ENCODE data around the gene OLFM4. TPM values are rescaled to one million over a fixed set of nuclear protein-coding genes. Genes with fewer than 3 reads are reported as not detected.
A peak's percentile ranks its signal among the peaks of the same experiment; 100 is the strongest.

The OLFM4 gene
- total and polyA plus RNA-seq, 2 experiments from 2014 or later = not detected

- ATAC-seq (no peak), DNase-seq (ENCODE audit: low spot score) (no peak)
- Histone ChIP-seq H3K36me3 (ENCODE audit: insufficient read depth) (no peaks in the 10 kb centered on the region; the same call in 1 of the 2 replicates), H3K9me2 (ENCODE audit: insufficient read depth) (no peaks in the 10 kb centered on the region), H3K4me1 (ENCODE audit: insufficient read depth) (no peaks in the 10 kb centered on the region), H3K4me3 (no peak overlapping the region), H4K20me1 (replicated peaks; ENCODE audit: insufficient read depth) (no peaks in the 10 kb centered on the region), H3K27ac (ENCODE audit: low read depth) (no peak overlapping the region), H3K4me2 (no peak overlapping the region), H3F3A (replicated peaks; ENCODE audit: low read depth) (no peaks in the 10 kb centered on the region), H3K27me3 (ENCODE audit: insufficient read depth) (no peaks in the 10 kb centered on the region), H3K79me2 (replicated peaks; ENCODE audit: insufficient read depth) (no peaks in the 10 kb centered on the region), H2AFZ (no peak overlapping the region)
- TF ChIP-seq REST (IDR thresholded peaks at IDR 0.05; ENCODE audit: unreplicated experiment) = no peak
- no peak for TF ChIP-seq CTCF (conservative IDR thresholded peaks at IDR 0.05; ENCODE audit: low read depth in 2 of 2)
- TF ChIP-seq POLR2AphosphoS5 (IDR thresholded peaks at IDR 0.05; ENCODE audit: low read depth) = no peak
- TF ChIP-seq EZH2phosphoT487 (IDR thresholded peaks at IDR 0.05; ENCODE audit: unreplicated experiment) = no peak
- TF ChIP-seq JUNB (IDR thresholded peaks at IDR 0.05; ENCODE audit: unreplicated experiment) = no peak
- no peak for TF ChIP-seq STAT1 (IDR thresholded peaks at IDR 0.05; ENCODE audit: unreplicated experiment)
- Mint-ChIP-seq H3K9me3 (no peaks in the 10 kb centered on the region), H3K27ac (no peak overlapping the region), H3K4me1 (peaks cover 12% of the 10 kb centered on the region), H3K4me3 (no peak overlapping the region), H3K36me3 (ENCODE audit: low read depth) (no peaks in the 10 kb centered on the region), H3K27me3 (ENCODE audit: insufficient read depth, low read depth, poor library complexity) (peaks cover 3% of the 10 kb centered on the region)
Observed at GRCh38 chr13:53069800-53070199, 41.2 kb downstream of the OLFM4 start.

- Histone ChIP-seq H3K27me3 (ENCODE audit: insufficient read depth) (no peaks in the 10 kb centered on the region), H3K27ac (ENCODE audit: low read depth) (no peak overlapping the region), H3F3A (replicated peaks; ENCODE audit: low read depth) (no peaks in the 10 kb centered on the region), H3K36me3 (ENCODE audit: insufficient read depth) (no peaks in the 10 kb centered on the region; the same call in 1 of the 2 replicates), H4K20me1 (replicated peaks; ENCODE audit: insufficient read depth) (no peaks in the 10 kb centered on the region), H3K4me2 (no peak overlapping the region), H2AFZ (0 out of 2 replicates have a peak overlapping the region, but pooled peaks have one; percentile 24), H3K4me3 (no peak overlapping the region), H3K79me2 (replicated peaks; ENCODE audit: insufficient read depth) (no peaks in the 10 kb centered on the region), H3K9me2 (ENCODE audit: insufficient read depth) (no peaks in the 10 kb centered on the region), H3K4me1 (ENCODE audit: insufficient read depth) (peaks cover 5% of the 10 kb centered on the region; the same call in 1 of the 2 replicates)
- H3K9me3 Mint-ChIP-seq = peaks cover 6% of the 10 kb centered on the region; the same call in 2 of the 3 replicates
- H3K36me3 Mint-ChIP-seq (ENCODE audit: low read depth) = peaks cover 8% of the 10 kb centered on the region; the same call in 2 of the 3 replicates
- ATAC-seq (no peak), DNase-seq (ENCODE audit: low spot score) (no peak)
- H3K4me1 Mint-ChIP-seq = peaks cover 26% of the 10 kb centered on the region
- no peak overlapping the region for H3K4me3 Mint-ChIP-seq
- TF ChIP-seq POLR2AphosphoS5 (IDR thresholded peaks at IDR 0.05; ENCODE audit: low read depth) = no peak
- TF ChIP-seq NANOG (IDR thresholded peaks at IDR 0.05; ENCODE audit: borderline replicate concordance) = no peak
- TF ChIP-seq ZNF331 (CRISPR knock-in tag; IDR thresholded peaks at IDR 0.05; ENCODE audit: low read depth) = no peak
- H3K27ac Mint-ChIP-seq = no peak overlapping the region; the same call in 1 of the 2 replicates
- peaks cover 3% of the 10 kb centered on the region for H3K27me3 Mint-ChIP-seq (ENCODE audit: insufficient read depth, low read depth, poor library complexity)
Observed at GRCh38 chr13:53073711-53074110, 45.1 kb downstream of the OLFM4 start.
